ENCODE results near the gene SMURF1.
"Not testable (repeated sequence)": the region's sequence is repeated elsewhere in the genome, so short reads cannot be mapped to it uniquely, and the experiment has no call there.

Gene SMURF1

GRCh38 chr7:99046722-99047121 lies 97.2 kb downstream of the SMURF1 start:
- DNase-seq: no peak

- not testable (repeated sequence) for DNase-seq
Measured at GRCh38 chr7:99046262-99046661, 97.6 kb downstream of the SMURF1 start.

DNA sequence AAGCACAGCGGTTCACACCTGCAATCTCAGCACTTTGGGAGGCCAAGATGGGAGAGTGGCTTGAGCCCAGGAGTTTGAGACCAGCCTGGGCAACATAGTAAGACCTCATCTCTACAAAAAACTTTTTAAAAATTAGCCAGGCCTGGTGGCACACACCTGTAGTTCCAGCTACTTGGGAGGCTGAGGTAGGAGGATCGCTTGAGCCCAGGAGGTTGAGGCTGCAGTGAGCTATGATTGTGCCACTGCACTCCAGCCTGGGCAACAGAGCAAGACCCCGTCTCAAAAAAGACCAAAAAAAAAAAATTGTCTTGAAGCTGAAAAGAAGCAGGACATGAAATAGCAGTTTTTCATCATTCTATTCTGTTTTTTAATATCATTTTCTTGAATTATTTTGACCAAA lies 99.0 kb downstream of the SMURF1 start:
- not testable (repeated sequence) for DNase-seq

GRCh38 chr7:99042957-99043356 lies 101.0 kb downstream of the SMURF1 start:
- no peak for DNase-seq

DNA sequence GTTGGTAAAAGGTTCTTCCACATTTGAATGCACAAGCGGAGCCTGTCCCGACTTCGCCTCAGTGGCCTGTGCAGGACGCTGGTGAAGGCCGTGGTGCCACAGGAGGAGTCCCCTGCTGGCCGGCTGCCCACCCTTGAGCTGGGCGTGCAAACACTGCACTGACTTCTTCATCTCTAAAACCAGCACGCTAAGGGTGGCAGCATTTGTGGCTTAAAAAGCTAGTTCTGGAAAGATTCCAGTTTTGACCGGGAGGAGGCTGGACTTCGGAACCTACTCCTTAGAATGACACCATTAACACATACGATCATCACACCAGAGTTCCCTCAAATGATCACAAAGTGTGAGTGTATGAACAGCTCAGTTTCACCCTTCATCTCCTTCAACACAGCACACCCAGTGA lies 102.4 kb downstream of the SMURF1 start:
- DNase-seq: no peak

DNA sequence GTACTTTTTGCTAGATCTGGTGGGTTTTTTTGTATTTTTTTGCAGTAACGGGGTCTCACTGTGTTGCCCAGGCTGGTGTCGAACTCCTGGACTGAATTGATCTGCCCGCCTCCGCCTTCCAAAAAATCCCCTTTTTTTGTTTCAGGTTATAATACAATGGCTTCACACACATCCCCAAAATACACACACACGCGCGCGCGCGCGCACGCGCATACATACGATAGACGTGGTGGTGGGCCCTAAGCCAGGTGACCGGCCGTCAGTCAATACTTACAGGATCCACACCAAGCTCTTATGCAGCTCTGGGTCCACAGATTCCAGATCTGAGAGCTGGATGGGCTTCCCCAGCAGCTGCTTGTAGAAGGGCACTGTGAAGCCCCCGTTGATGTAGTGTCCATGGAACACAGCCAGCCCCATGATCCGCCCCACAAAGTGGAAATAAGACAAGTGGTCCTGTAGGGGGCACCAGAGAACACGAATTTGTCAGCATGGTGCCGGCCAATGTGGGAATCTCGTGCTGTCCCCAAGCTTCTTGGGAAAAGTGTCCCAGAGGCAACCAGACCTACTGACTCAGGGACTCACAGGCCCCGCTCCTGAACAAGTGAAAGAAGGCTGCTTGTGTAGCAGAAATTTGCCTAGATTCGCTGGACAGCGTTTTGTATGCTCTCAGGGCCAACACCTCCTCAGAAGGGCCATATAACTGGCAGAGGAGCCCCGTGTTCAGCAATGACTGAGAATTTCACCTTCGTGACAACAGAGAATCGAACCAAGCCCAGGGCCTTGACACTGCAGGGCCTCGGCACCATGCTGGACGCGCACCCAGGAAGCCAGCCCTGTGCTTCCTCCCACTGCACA lies 103.6 kb downstream of the SMURF1 start:
- DNase-seq: peak; percentile 61 to 66

DNA sequence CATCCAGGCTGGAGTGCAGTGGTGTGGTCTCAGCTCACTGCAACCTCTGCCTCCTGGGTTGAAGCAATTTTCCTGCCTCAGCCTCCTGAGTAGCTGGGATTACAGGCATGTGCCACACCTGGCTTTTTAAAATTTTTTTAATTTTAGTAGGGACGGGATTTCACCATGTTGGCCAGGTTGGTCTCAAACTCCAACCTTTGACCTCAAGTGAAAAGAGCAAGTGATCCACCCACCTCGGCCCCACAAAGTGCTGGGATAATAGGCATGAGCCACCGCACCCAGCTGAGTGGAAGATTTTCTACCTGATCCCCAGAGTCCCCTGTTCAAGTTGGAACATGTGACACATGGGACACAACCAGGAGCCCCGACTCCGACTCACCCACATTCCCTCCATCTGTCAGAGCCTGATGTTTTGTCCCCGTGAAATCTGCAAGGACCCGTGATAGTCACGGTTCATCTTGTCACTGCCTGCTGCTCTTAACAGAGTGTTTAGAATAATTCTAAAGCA lies 104.5 kb downstream of the SMURF1 start:
- no peak for DNase-seq

GRCh38 chr7:99038086-99038855 lies 105.6 kb downstream of the SMURF1 start:
- no peak for DNase-seq

DNA sequence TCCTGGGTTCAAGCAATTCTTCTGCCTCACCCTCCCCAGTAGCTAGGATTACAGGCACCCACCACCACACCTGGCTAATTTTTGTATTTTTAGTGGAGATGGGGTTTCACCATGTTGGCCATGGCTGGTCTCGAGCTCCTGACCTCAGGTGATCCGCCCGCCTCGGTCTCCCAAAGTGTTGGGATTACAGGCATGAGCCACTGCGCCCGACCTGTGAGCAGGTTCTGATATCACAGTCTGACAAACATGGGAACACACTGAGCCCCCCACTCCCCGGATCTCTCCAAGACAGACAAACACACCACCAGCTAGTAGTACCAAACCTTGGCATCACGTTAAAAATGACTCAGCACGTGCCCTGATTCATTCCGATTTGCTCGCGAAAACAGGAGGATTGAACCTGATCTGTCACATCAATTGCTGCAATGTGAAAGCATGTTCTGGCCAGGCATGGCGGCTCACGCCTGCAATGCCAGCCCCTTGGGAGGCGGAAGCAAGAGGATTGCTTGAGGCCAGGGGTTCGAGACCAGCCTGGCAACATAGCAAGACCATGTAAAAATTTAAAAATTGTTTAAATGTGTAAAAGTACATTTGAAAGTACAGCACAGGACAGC lies 106.5 kb downstream of the SMURF1 start:
- DNase-seq: no peak

DNA sequence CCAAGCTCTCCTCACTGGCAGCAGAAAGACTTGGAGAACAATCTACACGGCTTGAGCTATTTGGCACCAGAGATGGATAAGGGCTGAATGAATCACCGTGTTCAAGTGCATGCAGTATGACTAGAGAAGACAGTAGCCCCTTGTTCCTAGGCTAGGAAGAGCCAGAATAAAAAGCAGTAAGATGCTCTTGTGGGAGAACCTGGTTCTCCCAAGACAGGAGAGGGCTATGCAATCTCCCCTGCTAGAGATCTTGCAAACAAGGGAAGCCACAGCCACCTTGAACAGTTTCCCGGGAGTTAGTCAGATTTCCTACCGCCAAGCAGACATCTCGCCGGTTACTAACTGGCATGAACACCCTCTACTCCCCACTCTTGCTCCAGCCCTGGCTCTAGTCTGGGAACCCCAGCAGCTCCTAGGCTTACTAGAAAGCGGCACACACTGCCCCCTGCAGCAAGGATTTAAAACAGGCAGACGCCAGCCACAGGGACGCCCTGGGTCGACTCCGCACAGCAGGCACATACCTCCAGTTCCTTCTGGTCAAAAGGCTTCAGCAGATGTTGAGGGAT lies 107.3 kb downstream of the SMURF1 start:
- DNase-seq: peak; percentile 8 to 15

GRCh38 chr7:99035723-99036545 lies 108.0 kb downstream of the SMURF1 start:
- DNase-seq: no peak

GRCh38 chr7:99034932-99035722 lies 108.8 kb downstream of the SMURF1 start:
- DNase-seq: no peak

DNA sequence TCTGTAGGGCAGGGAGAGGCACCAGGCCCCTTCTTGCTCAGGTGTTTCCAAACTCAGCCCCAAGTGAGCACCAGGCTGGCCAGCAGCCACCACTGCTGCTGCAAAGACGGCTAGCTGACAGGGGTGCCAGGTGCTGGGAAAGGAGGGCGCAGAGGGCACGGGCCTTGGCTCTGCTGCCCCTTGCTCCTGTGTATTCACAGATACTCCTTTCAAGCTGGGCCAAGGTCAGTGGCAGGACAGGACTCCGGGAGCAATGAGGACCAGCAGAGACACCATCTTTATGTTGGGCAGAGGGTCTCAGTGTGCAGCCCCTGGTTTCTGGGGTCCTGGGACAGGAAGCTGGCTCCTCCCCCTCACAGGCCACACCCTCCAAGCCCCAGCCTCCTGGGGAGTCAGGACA lies 110.1 kb downstream of the SMURF1 start:
- DNase-seq: no peak

DNA sequence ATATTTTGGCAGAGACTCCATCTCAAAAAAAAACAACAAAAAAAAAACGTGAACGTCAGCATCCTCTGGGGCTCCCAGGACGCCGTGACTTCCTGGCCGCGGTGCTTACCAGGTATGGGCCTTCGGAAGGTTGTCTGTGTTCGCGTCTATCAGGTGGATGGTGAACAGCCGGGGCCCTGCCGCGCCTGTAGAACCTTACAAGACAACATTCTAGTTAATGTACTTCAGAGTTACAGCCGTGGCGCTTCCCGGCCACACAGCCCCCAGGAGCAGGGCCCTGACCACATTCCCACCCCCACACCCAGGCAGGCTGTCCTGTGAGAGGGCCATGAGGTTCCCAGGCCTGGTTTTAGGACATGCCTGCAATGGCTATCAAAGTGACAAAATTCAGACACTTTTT lies 111.0 kb downstream of the SMURF1 start:
- DNase-seq: no peak

GRCh38 chr7:99031496-99031895 lies 112.4 kb downstream of the SMURF1 start:
- no peak for DNase-seq

DNA sequence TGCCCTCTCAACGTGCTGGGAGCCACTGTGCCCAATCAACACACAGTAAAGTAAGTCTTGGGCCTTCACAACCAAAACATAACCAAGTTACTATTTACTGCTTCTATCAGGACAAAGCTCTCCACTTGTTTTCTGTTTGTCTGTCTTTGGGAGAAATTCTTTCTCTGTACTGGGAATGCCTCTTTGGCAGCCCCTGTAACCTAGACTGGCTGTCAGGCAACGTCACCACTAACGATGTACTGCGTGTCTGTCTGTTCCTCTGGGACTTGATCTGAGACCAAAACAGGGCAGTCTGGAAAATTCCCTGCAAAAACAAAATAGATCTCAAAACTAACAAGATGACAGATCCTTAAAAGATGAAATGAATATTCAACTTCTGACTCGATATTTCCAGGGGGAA lies 113.0 kb downstream of the SMURF1 start:
- DNase-seq: no peak

- DNase-seq: no peak
Measured at GRCh38 chr7:99030457-99030856, 113.5 kb downstream of the SMURF1 start.

GRCh38 chr7:99029466-99030435 lies 114.2 kb downstream of the SMURF1 start:
- no peak for DNase-seq

- DNase-seq: no peak
Measured at GRCh38 chr7:99028261-99028973, 115.5 kb downstream of the SMURF1 start.
